ENCODE data around the gene EIF6. TPM values are rescaled to one million over a fixed set of nuclear protein-coding genes. Genes with fewer than 3 reads are reported as not detected.

The EIF6 gene
- polyA plus RNA-seq, 1 donor from 2014 or later, result 143 TPM

GRCh38 chr20:35286899-35287508, 2.4 kb upstream of the EIF6 start:
- Histone ChIP-seq H3K9me2 (ENCODE audit: insufficient read depth, low read length) (no peaks in the 10 kb centered on the region), H3K27me3 (ENCODE audit: insufficient read depth, low read depth, low read length) (no peaks in the 10 kb centered on the region), H3F3A (ENCODE audit: insufficient read depth, low read length, poor library complexity, severe bottlenecking) (no peaks in the 10 kb centered on the region), H3K9ac (ENCODE audit: low read length) (no peak overlapping the region), H3K36me3 (ENCODE audit: insufficient read depth, low read length) (no peaks in the 10 kb centered on the region), H3K27ac (ENCODE audit: low read length) (no peak overlapping the region), H2AFZ (ENCODE audit: low read depth, low read length) (no peak overlapping the region), H3K4me3 (ENCODE audit: low read length) (no peak overlapping the region), H3K79me2 (replicated peaks; ENCODE audit: insufficient read depth, low read length) (peaks cover 16% of the 10 kb centered on the region), H3K9me3 (ENCODE audit: low read length) (no peaks in the 10 kb centered on the region), H4K20me1 (ENCODE audit: insufficient read depth) (no peaks in the 10 kb centered on the region), H3K4me2 (ENCODE audit: low read length) (no peak overlapping the region)
- TF ChIP-seq RAD21 (conservative IDR thresholded peaks at IDR 0.05) (no peak), CTCF (IDR thresholded peaks at IDR 0.05; ENCODE audit: poor library complexity, severe bottlenecking) (no peak), EZH2 (IDR thresholded peaks at IDR 0.05; ENCODE audit: borderline replicate concordance, insufficient read depth, low read length, poor library complexity, severe bottlenecking) (no peak), REST (IDR thresholded peaks at IDR 0.05; ENCODE audit: borderline replicate concordance) (no peak), POLR2AphosphoS5 (IDR thresholded peaks at IDR 0.05) (no peak), SMC3 (conservative IDR thresholded peaks at IDR 0.05; ENCODE audit: poor library complexity) (no peak), TAF1 (IDR thresholded peaks at IDR 0.05; ENCODE audit: low read depth) (no peak), EP300 (conservative IDR thresholded peaks at IDR 0.05; ENCODE audit: poor library complexity, severe bottlenecking) (no peak), MXI1 (conservative IDR thresholded peaks at IDR 0.05; ENCODE audit: poor library complexity, severe bottlenecking) (no peak)

GRCh38 chr20:35286077-35286898, 1.7 kb upstream of the EIF6 start:
- H3K79me2 ChIP-seq (replicated peaks; ENCODE audit: insufficient read depth, low read length), result peaks cover 16% of the 10 kb centered on the region
- H3K4me3 ChIP-seq (ENCODE audit: low read length), result no peak overlapping the region
- no peak overlapping the region for H3K9ac ChIP-seq (ENCODE audit: low read length)
- no peak overlapping the region for H3K27ac ChIP-seq (ENCODE audit: low read length)
- H4K20me1 ChIP-seq (ENCODE audit: insufficient read depth), result no peaks in the 10 kb centered on the region
- no peaks in the 10 kb centered on the region for H3F3A ChIP-seq (ENCODE audit: insufficient read depth, low read length, poor library complexity, severe bottlenecking)
- TF ChIP-seq MXI1 (conservative IDR thresholded peaks at IDR 0.05; ENCODE audit: poor library complexity, severe bottlenecking) (no peak), RAD21 (conservative IDR thresholded peaks at IDR 0.05) (no peak), REST (IDR thresholded peaks at IDR 0.05; ENCODE audit: borderline replicate concordance) (no peak), CTCF (IDR thresholded peaks at IDR 0.05; ENCODE audit: poor library complexity, severe bottlenecking) (no peak), EP300 (conservative IDR thresholded peaks at IDR 0.05; ENCODE audit: poor library complexity, severe bottlenecking) (no peak), SMC3 (conservative IDR thresholded peaks at IDR 0.05; ENCODE audit: poor library complexity) (no peak), EZH2 (IDR thresholded peaks at IDR 0.05; ENCODE audit: borderline replicate concordance, insufficient read depth, low read length, poor library complexity, severe bottlenecking) (no peak), TAF1 (IDR thresholded peaks at IDR 0.05; ENCODE audit: low read depth) (no peak), POLR2AphosphoS5 (IDR thresholded peaks at IDR 0.05) (no peak)
- no peak overlapping the region for H3K4me2 ChIP-seq (ENCODE audit: low read length)
- H3K36me3 ChIP-seq (ENCODE audit: insufficient read depth, low read length), result no peaks in the 10 kb centered on the region
- H2AFZ ChIP-seq (ENCODE audit: low read depth, low read length), result no peak overlapping the region
- H3K9me2 ChIP-seq (ENCODE audit: insufficient read depth, low read length), result no peaks in the 10 kb centered on the region
- no peaks in the 10 kb centered on the region for H3K9me3 ChIP-seq (ENCODE audit: low read length)
- no peaks in the 10 kb centered on the region for H3K27me3 ChIP-seq (ENCODE audit: insufficient read depth, low read depth, low read length)

All from neural cell (in vitro differentiated cells).